HepG2 (cell line): ENCODE measurements around the gene C12orf60. TPM values are rescaled to one million over a fixed set of nuclear protein-coding genes. Genes with fewer than 3 reads are reported as not detected.

Experiments used
- EHMT2 ChIP-seq: fragments of 200-600 bp; sonication (generic); IDR thresholded peaks from 2 replicates; pipeline ENCODE4 v1.7.0; 2017; ENCODE audit warnings: antibody characterized with exemption, low read depth, low read length, borderline replicate concordance
- MAFK ChIP-seq, 2 experiments: IDR thresholded peaks in 1 of 2; conservative IDR thresholded peaks in 1 of 2; 2 replicates each; pipeline ENCODE4 v1.6.1; 2011; ENCODE audit warnings: improper control_type of control experiment in 2 of 2, low read length in 2 of 2
- MEIS1 ChIP-seq: sonication (generic); formaldehyde crosslinking; IDR thresholded peaks from 2 replicates; pipeline ENCODE4 v1.9.0; 2021; ENCODE audit warnings: mild to moderate bottlenecking, missing genetic modification reagents, moderate library complexity, borderline replicate concordance
- MYC ChIP-seq: sonication (generic); formaldehyde crosslinking; IDR thresholded peaks from 2 replicates; pipeline ENCODE4 v1.9.0; 2021; ENCODE audit warnings: missing genetic modification reagents, borderline replicate concordance
- NFKB2 ChIP-seq: sonication (generic); formaldehyde crosslinking; IDR thresholded peaks from 2 replicates; pipeline ENCODE4 v1.4.0; 2020; ENCODE audit warnings: missing genetic modification reagents, borderline replicate concordance
- PHF5A ChIP-seq: IDR thresholded peaks from one replicate; pipeline ENCODE4 v1.6.1; 2018; ENCODE audit warnings: low read depth, missing genetic modification reagents; ENCODE audit not compliant: unreplicated experiment
- SP5 ChIP-seq: IDR thresholded peaks from 2 replicates; pipeline ENCODE4 v1.6.1; 2016; ENCODE audit warnings: low read depth, borderline replicate concordance
- TSC22D2 ChIP-seq: sonication (generic); formaldehyde crosslinking; IDR thresholded peaks from 2 replicates; pipeline ENCODE4 v1.5.1; 2020; ENCODE audit warnings: missing genetic modification reagents, mild to moderate bottlenecking, borderline replicate concordance
- ZC3H4 ChIP-seq: sonication (generic); formaldehyde crosslinking; IDR thresholded peaks from 2 replicates; pipeline ENCODE4 v1.4.0; 2020; ENCODE audit warnings: missing genetic modification reagents, borderline replicate concordance
- ZNF703 ChIP-seq: sonication (generic); formaldehyde crosslinking; IDR thresholded peaks from 2 replicates; pipeline ENCODE4 v1.5.1; 2020; ENCODE audit warnings: missing genetic modification reagents, mild to moderate bottlenecking, moderate library complexity, borderline replicate concordance
- ZNF761 ChIP-seq: sonication (generic); formaldehyde crosslinking; conservative IDR thresholded peaks from 2 replicates; pipeline ENCODE4 v1.4.0; 2020; ENCODE audit warnings: mild to moderate bottlenecking, missing genetic modification reagents
- ZNF772 ChIP-seq: sonication (generic); formaldehyde crosslinking; IDR thresholded peaks from 2 replicates; pipeline ENCODE4 v1.5.0; 2020; ENCODE audit warnings: mild to moderate bottlenecking, missing genetic modification reagents
- polyA plus RNA-seq, 8 experiments: library from polyadenylated mRNA; depleted of rRNA in 3 of 8; stranded (reverse) in 7 of 8; unstranded in 1 of 8; fragments of >200 nt; fragmentation: Illumina TruSeq in 4 of 8; extraction: Trizol in 4 of 8; gene quantifications; 2 replicates each; pipeline versions ENCODE4 v1.2.1 to v1.2.3, GENCODE V29; 2011 to 2016; ENCODE audit warnings: low read depth in 4 of 8, missing spikeins in 1 of 8, mixed read lengths in 1 of 8; ENCODE audit not compliant: insufficient read depth in 1 of 8
- total RNA-seq, 5 experiments: library from RNA; depleted of rRNA; stranded (reverse); fragments of >200 nt; fragmentation: Illumina TruSeq; extraction: Trizol; gene quantifications; 2 replicates each; pipeline ENCODE4 v1.2.3, GENCODE V29; 2016; ENCODE audit warnings: low read depth in 1 of 5
- TF ChIP-seq, protein P1 (sequence below): sonication (generic); formaldehyde crosslinking; IDR thresholded peaks from 2 replicates; pipeline ENCODE4 v1.4.0; 2020; ENCODE audit warnings: mild to moderate bottlenecking, missing genetic modification reagents
- TF ChIP-seq, protein P2 (sequence below): sonication (generic); formaldehyde crosslinking; IDR thresholded peaks from 2 replicates; pipeline ENCODE4 v1.4.0; 2020; ENCODE audit warnings: missing genetic modification reagents
- TF ChIP-seq, protein P3 (sequence below): sonication (generic); formaldehyde crosslinking; IDR thresholded peaks from 2 replicates; pipeline ENCODE4 v1.9.0; 2022; ENCODE audit warnings: low read depth, missing genetic modification reagents

C12orf60 gene
- total and polyA plus RNA-seq, 2 of the 13 experiments (the other 11 are each of a cell fraction or from before 2014, with no cell fraction given), result 0.55 to 1.4 TPM

DNA sequence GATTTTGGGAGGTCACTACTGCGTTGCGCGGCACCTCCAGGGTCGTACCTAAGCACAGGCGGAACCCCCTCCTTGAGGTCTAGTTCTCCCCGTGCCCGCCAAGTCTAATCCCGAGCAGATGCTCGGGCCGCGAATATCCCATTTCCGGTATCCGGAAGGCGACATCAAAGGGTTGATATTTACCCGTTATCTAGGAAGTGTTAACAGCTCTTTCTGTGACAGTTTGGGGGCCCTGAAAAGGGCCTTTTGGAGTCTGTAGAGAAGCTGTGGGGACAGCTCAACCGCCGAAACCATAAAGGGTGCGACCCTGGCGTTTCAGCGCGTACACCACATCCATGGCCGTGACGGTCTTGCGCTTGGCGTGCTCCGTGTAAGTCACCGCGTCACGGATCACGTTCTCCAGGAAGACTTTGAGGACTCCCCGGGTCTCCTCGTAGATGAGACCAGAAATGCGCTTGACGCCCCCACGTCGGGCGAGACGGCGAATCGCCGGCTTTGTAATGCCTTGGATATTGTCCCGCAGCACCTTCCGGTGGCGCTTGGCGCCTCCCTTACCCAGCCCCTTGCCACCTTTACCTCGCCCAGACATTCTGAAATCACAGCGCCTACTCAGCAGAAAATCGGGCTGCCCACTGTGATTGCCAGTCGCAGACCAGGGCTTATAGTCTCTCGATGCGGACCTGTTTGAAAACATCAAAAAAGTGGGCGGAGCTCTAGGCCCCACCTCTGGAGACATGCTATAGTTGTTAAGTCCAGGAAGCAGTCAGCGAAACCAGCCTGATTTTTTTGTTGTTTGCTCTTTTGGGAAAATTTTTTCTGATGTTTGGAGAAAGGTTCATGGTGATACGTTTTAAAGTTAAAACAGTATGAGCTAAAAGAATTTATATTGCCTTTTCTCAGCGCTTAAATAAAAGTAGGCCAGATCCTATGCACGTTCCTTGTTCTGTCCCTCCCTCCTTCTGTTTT, 32.7 kb upstream of the C12orf60 start (continued):
- TF ChIP-seq, protein P1, sequence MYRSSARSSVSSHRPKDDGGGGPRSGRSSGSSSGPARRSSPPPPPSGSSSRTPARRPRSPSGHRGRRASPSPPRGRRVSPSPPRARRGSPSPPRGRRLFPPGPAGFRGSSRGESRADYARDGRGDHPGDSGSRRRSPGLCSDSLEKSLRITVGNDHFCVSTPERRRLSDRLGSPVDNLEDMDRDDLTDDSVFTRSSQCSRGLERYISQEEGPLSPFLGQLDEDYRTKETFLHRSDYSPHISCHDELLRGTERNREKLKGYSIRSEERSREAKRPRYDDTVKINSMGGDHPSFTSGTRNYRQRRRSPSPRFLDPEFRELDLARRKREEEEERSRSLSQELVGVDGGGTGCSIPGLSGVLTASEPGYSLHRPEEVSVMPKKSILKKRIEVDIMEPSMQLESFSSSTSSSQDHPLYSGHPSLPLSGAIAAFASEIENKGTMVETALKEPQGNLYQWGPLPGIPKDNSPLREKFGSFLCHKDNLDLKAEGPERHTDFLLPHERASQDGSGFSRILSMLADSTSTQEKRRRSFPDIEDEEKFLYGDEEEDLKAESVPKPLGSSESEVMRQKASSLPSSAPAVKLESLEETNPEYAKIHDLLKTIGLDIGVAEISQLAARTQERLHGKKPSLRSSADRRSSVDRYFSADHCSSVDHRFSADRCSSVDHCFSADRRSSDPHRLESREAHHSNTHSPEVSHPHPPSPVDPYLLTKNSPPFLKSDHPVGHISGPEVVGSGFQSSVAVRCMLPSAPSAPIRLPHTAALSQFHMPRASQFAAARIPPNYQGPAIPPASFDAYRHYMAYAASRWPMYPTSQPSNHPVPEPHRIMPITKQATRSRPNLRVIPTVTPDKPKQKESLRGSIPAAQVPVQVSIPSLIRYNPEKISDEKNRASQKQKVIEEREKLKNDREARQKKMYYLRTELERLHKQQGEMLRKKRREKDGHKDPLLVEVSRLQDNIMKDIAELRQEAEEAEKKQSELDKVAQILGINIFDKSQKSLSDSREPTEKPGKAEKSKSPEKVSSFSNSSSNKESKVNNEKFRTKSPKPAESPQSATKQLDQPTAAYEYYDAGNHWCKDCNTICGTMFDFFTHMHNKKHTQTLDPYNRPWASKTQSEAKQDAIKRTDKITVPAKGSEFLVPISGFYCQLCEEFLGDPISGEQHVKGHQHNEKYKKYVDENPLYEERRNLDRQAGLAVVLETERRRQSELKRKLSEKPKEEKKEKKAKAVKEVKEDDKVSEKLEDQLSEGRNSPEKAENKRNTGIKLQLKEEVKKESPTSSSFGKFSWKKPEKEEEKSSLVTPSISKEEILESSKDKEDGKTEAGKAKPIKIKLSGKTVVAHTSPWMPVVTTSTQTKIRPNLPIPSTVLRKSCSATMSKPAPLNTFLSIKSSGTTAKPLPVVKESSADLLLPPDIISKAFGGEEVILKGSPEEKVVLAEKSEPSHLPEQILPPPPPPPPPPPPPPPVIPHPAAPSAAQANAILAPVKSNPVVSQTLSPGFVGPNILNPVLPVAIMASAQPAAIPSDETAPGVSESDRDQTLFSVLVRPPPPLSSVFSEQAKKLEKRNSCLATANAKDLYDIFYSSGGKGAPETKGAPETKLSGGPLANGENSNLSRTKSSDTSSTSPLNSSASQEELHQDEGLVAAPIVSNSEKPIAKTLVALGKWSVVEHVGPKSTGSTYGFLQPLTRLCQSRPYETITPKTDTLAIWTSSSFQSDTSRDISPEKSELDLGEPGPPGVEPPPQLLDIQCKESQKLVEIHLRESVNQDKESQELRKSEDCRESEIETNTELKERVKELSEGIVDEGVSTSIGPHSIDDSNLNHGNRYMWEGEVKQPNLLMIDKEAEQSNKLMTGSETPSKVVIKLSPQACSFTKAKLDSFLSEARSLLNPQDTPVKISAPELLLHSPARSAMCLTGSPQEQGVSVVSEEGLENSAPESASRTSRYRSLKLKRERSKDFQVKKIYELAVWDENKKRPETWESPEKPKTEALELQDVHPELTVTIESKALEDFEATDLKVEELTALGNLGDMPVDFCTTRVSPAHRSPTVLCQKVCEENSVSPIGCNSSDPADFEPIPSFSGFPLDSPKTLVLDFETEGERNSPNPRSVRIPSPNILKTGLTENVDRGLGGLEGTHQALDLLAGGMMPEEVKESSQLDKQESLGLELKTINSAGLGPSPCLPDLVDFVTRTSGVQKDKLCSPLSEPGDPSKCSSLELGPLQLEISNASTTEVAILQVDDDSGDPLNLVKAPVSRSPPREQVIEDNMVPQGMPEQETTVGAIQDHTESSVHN, result no peak
- TF ChIP-seq ZNF772 (CRISPR knock-in tag) (no peak; the same call in 1 of the 2 replicates), ZNF703 (CRISPR knock-in tag) (0 out of 2 replicates have a peak, but pooled peaks have one; percentile 50), NFKB2 (CRISPR knock-in tag) (peak; percentile 88; the same call in 1 of the 2 replicates), SP5 (CRISPR knock-in tag) (peak; percentile 82), TSC22D2 (CRISPR knock-in tag) (peak; percentile 87), MYC (CRISPR knock-in tag) (no peak; the same call in 1 of the 2 replicates), MEIS1 (CRISPR knock-in tag) (no peak; the same call in 1 of the 2 replicates), ZNF761 (CRISPR knock-in tag) (peak; percentile 49; the same call in 1 of the 2 replicates), PHF5A (CRISPR knock-in tag) (no peak), MAFK (conservative IDR thresholded peaks at IDR 0.05 in 1 of 2, IDR thresholded peaks at IDR 0.05 in 1 of 2; ENCODE audit: low read length in 2 of 2) (peak; percentile 92 to 95), EHMT2 (no peak), ZC3H4 (CRISPR knock-in tag) (peak; percentile 58; the same call in 1 of the 2 replicates)
- TF ChIP-seq, protein P2, sequence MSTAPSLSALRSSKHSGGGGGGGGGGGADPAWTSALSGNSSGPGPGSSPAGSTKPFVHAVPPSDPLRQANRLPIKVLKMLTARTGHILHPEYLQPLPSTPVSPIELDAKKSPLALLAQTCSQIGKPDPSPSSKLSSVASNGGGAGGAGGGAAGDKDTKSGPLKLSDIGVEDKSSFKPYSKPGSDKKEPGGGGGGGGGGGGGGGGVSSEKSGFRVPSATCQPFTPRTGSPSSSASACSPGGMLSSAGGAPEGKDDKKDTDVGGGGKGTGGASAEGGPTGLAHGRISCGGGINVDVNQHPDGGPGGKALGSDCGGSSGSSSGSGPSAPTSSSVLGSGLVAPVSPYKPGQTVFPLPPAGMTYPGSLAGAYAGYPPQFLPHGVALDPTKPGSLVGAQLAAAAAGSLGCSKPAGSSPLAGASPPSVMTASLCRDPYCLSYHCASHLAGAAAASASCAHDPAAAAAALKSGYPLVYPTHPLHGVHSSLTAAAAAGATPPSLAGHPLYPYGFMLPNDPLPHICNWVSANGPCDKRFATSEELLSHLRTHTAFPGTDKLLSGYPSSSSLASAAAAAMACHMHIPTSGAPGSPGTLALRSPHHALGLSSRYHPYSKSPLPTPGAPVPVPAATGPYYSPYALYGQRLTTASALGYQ, result 0 out of 2 replicates have a peak, but pooled peaks have one; percentile 39
- TF ChIP-seq, protein P3, sequence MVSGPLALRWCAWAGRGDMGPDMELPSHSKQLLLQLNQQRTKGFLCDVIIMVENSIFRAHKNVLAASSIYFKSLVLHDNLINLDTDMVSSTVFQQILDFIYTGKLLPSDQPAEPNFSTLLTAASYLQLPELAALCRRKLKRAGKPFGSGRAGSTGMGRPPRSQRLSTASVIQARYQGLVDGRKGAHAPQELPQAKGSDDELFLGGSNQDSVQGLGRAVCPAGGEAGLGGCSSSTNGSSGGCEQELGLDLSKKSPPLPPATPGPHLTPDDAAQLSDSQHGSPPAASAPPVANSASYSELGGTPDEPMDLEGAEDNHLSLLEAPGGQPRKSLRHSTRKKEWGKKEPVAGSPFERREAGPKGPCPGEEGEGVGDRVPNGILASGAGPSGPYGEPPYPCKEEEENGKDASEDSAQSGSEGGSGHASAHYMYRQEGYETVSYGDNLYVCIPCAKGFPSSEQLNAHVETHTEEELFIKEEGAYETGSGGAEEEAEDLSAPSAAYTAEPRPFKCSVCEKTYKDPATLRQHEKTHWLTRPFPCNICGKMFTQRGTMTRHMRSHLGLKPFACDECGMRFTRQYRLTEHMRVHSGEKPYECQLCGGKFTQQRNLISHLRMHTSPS (CRISPR knock-in tag), result peak; percentile 68
